BJ (cell line): ENCODE results near the gene TMEM175. TPM values are rescaled to one million over a fixed set of nuclear protein-coding genes. Genes with fewer than 3 reads are reported as not detected.

Experiments used
- CTCF ChIA-PET: fragments of 350-600 bp; formaldehyde crosslinking; extraction: SDS; loops from one replicate; lab custom pipeline; 2021; ENCODE audit warnings: antibody characterized with exemption, inconsistent platforms; lab: Yijun Ruan, JAX
- POLR2A ChIA-PET: fragments of 300-600 bp; sonication (Branson Sonifier 250); formaldehyde crosslinking; extraction: SDS; loops from one replicate; lab custom pipeline; 2021; ENCODE audit warnings: antibody characterized with exemption; lab: Charles Lee
- DNase-seq: peaks from one replicate; pipeline ENCODE4 v3.0.0-alpha.2; 2011; ENCODE audit warnings: low read depth
- H3K27me3 ChIP-seq: 2 replicates; pipeline ENCODE4 v1.6.0; 2011; ENCODE audit warnings: low read length; ENCODE audit not compliant: control insufficient read depth, insufficient read depth
- H3K36me3 ChIP-seq: 2 replicates; pipeline ENCODE4 v1.5.1; 2011; ENCODE audit warnings: low read length; ENCODE audit not compliant: control insufficient read depth, insufficient read depth
- H3K4me3 ChIP-seq: 2 replicates; pipeline ENCODE4 v1.5.1; 2011; ENCODE audit warnings: low read depth, mild to moderate bottlenecking, control low read depth, low read length
- polyA plus RNA-seq: library from polyadenylated mRNA; depleted of rRNA; stranded (reverse); fragments of >200 nt; gene quantifications from 2 replicates; pipeline ENCODE4 v1.2.3, GENCODE V29; 2011
- TF ChIP-seq, protein P1 (sequence below): IDR thresholded peaks from 2 replicates; pipeline ENCODE4 v1.5.1; 2011; ENCODE audit warnings: low read depth, mild to moderate bottlenecking, control low read depth, inconsistent platforms, low read length, moderate library complexity; ENCODE audit not compliant: insufficient read depth

The TMEM175 gene
- polyA plus RNA-seq, 1 experiment = 77.8 TPM

DNA sequence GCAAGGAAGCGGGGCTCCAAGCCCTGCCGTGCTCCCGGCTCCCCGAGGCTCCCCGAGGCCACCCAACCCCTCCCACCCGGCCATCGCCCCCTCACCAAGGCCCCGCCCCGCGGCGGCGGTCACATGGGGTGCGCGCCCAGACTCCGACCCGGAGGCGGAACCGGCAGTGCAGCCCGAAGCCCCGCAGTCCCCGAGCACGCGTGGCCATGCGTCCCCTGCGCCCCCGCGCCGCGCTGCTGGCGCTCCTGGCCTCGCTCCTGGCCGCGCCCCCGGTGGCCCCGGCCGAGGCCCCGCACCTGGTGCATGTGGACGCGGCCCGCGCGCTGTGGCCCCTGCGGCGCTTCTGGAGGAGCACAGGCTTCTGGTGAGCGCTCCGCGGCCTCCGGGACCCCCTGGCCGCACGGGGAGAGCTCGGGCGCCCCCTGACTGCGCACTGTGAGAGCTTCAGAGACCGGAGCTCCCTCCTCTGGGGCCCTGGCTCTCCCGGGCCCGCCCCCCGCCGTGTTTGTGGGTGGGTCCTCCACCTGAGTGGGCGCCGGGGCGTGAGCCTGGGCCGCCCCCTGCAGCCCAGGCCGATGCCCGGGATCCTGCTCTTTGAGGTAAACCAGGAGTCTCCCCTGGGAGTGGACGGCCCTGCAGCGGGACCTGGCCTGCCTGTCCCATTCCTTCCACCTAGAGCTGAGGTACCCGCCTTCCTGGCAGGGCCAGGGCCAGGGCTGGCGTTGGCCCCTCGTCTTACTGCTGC lies 54.8 kb downstream of the TMEM175 start, which contains the start of gene IDUA:
Gene IDUA, plus strand, starts transcription at position 166 of the 745 bp plus-strand sequence. Its CDS starts 41 bp downstream, at position 207.
- H3K4me3 ChIP-seq = peak within 1 kb of the TSS; percentile 50
- H3K27me3 ChIP-seq = no peaks in the 10 kb centered on the region
- no peak for DNase-seq
- TF ChIP-seq, protein P1, sequence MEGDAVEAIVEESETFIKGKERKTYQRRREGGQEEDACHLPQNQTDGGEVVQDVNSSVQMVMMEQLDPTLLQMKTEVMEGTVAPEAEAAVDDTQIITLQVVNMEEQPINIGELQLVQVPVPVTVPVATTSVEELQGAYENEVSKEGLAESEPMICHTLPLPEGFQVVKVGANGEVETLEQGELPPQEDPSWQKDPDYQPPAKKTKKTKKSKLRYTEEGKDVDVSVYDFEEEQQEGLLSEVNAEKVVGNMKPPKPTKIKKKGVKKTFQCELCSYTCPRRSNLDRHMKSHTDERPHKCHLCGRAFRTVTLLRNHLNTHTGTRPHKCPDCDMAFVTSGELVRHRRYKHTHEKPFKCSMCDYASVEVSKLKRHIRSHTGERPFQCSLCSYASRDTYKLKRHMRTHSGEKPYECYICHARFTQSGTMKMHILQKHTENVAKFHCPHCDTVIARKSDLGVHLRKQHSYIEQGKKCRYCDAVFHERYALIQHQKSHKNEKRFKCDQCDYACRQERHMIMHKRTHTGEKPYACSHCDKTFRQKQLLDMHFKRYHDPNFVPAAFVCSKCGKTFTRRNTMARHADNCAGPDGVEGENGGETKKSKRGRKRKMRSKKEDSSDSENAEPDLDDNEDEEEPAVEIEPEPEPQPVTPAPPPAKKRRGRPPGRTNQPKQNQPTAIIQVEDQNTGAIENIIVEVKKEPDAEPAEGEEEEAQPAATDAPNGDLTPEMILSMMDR = peak; percentile 60
- ChIA-PET POLR2A (interaction anchor here (0.6 kb wide), 1 partner anchor 66 kb away, joined by 7 read pairs; no protein-coding TSS in a partner anchor), CTCF (interaction anchor here (0.8 to 2.5 kb wide), 7 partner anchors 12 to 301 kb away, joined by 3 to 15 read pairs (median 3); no protein-coding TSS in a partner anchor)
- peaks cover 4% of the 10 kb centered on the region for H3K36me3 ChIP-seq

DNA sequence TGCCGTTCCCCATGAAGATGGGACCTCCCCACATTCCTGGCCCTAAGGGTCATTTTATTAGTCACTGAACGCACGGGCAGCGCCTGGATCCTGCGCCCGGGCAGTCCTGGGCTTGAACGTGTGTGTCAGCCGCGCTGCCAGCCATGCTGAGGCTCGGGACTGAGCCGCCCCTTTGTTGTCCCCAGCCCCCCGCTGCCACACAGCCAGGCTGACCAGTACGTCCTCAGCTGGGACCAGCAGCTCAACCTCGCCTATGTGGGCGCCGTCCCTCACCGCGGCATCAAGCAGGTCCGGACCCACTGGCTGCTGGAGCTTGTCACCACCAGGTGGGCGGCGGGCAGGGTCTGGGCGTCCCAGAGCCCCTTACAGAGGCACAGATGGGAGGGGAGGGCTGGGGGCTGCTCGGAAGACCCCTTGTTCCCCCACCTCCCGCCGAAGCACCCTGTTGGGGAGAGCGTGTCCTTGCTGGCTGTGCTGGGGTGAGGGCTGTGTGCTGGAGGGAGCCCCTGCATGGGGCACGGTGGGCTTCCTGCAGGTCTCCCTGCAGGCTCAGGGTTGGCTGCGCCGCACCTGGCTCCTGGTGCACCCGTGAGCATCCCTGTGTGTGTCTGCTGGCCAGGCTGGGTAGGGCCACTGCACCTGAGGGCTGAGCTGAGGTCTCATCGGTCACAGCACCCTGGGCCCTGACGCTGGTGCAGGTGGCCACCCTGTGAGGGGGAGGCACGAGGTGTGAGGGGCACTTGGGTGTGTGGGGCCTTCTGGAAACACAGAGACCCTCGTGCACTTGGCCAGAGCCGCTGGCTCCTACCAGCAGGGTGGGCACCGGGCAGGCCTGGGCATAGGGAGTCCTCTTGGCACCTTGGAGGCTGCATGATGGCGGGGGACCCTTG lies 55.6 kb downstream of the TMEM175 start:
- DNase-seq = no peak
- Histone ChIP-seq H3K36me3 (peaks cover 4% of the 10 kb centered on the region), H3K27me3 (no peaks in the 10 kb centered on the region), H3K4me3 (peak overlapping the region; percentile 50)
- ChIA-PET POLR2A (no interaction called here), CTCF (interaction anchor here (0.8 to 2.5 kb wide), 7 partner anchors 11 to 302 kb away, joined by 3 to 15 read pairs (median 3); no protein-coding TSS in a partner anchor)
- TF ChIP-seq, protein P1 = no peak

DNA sequence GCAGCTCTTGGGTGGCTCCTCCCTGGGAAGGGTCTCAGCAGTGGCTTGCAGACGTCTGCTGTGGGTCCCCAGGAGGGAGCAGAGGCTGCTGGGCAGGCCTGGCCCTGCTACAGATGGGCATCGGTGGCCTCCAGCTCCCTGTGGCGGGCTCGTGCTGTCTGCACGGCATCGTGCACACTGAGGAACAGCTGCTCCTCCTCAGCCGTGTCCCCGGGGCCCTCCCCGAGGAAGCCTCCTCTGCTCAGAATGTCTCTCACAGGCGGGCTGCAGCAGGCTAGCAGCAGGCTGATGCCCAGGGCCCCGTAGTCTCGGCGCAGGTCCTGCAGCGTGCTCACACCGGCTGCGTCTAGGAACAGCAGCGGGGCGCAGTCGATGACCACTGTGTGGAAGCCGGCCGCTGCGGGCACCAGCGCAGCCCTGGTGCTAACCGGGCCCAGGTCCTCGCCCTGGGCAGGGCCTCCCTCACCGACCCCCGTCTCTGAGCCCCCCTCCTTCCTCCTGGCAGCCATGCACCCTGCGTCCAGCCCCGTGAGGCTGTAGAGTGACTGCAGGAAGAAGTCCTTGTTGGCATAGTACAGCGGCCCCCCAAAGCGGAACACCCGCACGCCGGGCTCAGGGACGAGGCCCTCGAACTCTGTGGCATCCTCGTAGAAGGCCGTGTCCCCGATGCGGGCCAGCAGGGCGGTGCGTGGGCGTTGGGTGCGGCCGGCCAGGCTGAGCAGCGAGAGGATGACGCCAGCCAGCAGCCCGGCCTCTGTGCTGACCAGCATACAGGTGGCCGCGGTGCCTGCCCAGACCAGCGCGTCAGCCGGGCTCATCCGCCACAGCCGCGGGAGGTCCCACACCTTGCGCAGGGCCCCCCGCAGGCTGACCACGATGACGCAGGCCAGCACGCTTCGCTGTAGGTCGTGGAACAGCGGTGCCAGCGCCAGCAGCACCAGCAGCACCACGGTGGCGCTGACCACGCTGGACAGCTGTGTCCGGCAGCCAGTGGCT lies 56.8 kb downstream of the TMEM175 start:
- ChIA-PET CTCF (no interaction called here), POLR2A (no interaction called here)
- DNase-seq = no peak

DNA sequence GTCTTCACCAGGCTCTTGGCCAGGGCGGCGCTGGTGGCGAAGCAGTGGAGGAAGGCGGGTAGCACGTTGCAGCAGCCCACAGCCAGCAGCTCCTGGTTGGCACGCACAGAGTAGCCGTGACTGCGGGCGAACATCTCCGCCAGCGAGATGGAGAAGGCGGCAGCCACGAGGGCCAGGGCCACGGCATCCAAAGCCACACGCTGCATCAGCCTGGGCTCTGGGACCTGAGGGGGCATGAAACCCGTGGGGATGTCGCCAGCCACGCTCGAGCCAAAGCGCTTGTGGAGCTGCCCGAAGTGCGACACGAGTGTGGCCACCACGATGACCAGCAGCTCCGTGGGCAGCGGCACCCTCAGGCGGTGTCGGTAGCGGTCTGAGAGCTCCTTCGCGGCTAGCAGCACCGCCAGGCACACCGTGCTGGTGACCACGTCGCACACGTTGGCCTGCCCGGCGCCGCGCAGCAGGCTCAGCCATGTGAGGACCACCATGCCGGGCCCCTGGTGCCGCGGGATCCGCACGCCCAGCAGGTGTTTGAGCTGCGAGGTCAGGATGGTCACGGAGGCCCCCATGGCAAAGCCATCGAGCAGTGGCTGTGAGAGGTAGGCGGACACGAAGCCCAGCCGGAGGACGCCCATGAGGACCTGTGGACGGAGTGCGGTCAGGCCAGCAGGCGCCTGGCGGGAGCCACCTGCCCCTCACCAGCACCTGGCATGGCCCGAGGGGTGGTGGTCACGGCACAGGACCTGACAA lies 57.6 kb downstream of the TMEM175 start:
- peaks cover 4% of the 10 kb centered on the region for H3K36me3 ChIP-seq
- TF ChIP-seq, protein P1 = no peak
- CTCF ChIA-PET = no interaction called here
- no peaks in the 10 kb centered on the region for H3K27me3 ChIP-seq
- POLR2A ChIA-PET = no interaction called here
- no peak overlapping the region for H3K4me3 ChIP-seq
- no peak for DNase-seq

More for the DNA sequence above, 56.8 kb downstream of the TMEM175 start:
- Histone ChIP-seq H3K4me3 (no peak overlapping the region), H3K36me3 (peaks cover 4% of the 10 kb centered on the region), H3K27me3 (no peaks in the 10 kb centered on the region)
- TF ChIP-seq, protein P1 = no peak
